GM12878 (cell line): ENCODE data around the gene MPEG1. TPM values are rescaled to one million over a fixed set of nuclear protein-coding genes. Genes with fewer than 3 reads are reported as not detected.
A peak's percentile ranks its signal among the peaks of the same experiment; 100 is the strongest.

Experiments used
- ASH2L ChIP-seq: fragments of 300-600, 200-600 bp; sonication (generic); IDR thresholded peaks from 2 replicates; pipeline ENCODE4 v1.6.1; 2017; ENCODE audit warnings: low read depth, mild to moderate bottlenecking, borderline replicate concordance
- CBFB ChIP-seq: IDR thresholded peaks from 2 replicates; pipeline ENCODE4 v1.6.1; 2016; ENCODE audit warnings: antibody characterized with exemption, low read depth
- CREM ChIP-seq: IDR thresholded peaks from 2 replicates; pipeline ENCODE4 v1.6.1; 2014; ENCODE audit warnings: antibody characterized with exemption, low read depth
- CUX1 ChIP-seq: IDR thresholded peaks from 2 replicates; pipeline ENCODE4 v1.6.1; 2012; ENCODE audit warnings: improper control_type of control experiment, low read depth, low read length; ENCODE audit not compliant: insufficient replicate concordance
- EP300 ChIP-seq, 2 experiments: fragments of 150-350 bp in 1 of 2; IDR thresholded peaks; 2 replicates each; pipeline ENCODE4 v1.6.1; 2011 to 2012; ENCODE audit warnings: low read depth in 2 of 2, low read length in 2 of 2, borderline replicate concordance in 1 of 2, improper control_type of control experiment in 1 of 2, inconsistent platforms in 1 of 2; ENCODE audit not compliant: control insufficient read depth in 1 of 2
- ETV6 ChIP-seq, 2 experiments: fragments of 450-650 bp in 1 of 2; IDR thresholded peaks in 1 of 2; conservative IDR thresholded peaks in 1 of 2; 2 replicates each; pipeline ENCODE4 v1.6.1; 2014; ENCODE audit warnings: antibody characterized with exemption in 1 of 2, borderline replicate concordance in 1 of 2, low read depth in 1 of 2, mild to moderate bottlenecking in 1 of 2, moderate library complexity in 1 of 2
- GATAD2B ChIP-seq: fragments of 450-650 bp; conservative IDR thresholded peaks from 2 replicates; pipeline ENCODE4 v1.6.1; 2017; ENCODE audit warnings: low read depth, mild to moderate bottlenecking, moderate library complexity
- HDAC6 ChIP-seq: fragments of 200-600 bp; sonication (generic); IDR thresholded peaks from one replicate; pipeline ENCODE4 v1.8.0; 2017; ENCODE audit warnings: antibody characterized with exemption; ENCODE audit not compliant: unreplicated experiment
- HDGF ChIP-seq: fragments of 450-650 bp; IDR thresholded peaks from 2 replicates; pipeline ENCODE4 v1.6.1; 2016; ENCODE audit warnings: antibody characterized with exemption
- IKZF2 ChIP-seq, 2 experiments: fragments of 450-650 bp; IDR thresholded peaks; 2 replicates each; pipeline ENCODE4 v1.6.1; 2017; ENCODE audit warnings: mild to moderate bottlenecking in 2 of 2, moderate library complexity in 2 of 2
- JUNB ChIP-seq: IDR thresholded peaks from 2 replicates; pipeline ENCODE4 v1.6.1; 2016; ENCODE audit warnings: antibody characterized with exemption, mild to moderate bottlenecking
- MAX ChIP-seq: IDR thresholded peaks from 2 replicates; pipeline ENCODE4 v1.6.1; 2012; ENCODE audit warnings: low read depth, low read length, improper control_type of control experiment
- MTA2 ChIP-seq: fragments of 450-650 bp; IDR thresholded peaks from 2 replicates; pipeline ENCODE4 v1.6.1; 2016; ENCODE audit warnings: low read depth, mild to moderate bottlenecking, moderate library complexity
- NR2C2 ChIP-seq: IDR thresholded peaks from 2 replicates; pipeline ENCODE4 v1.6.1; 2011; ENCODE audit warnings: borderline replicate concordance, low read depth; ENCODE audit not compliant: control insufficient read depth, insufficient read length
- PAX5 ChIP-seq: IDR thresholded peaks from 2 replicates; pipeline ENCODE4 v1.6.1; 2011; ENCODE audit warnings: low read depth, low read length, borderline replicate concordance
- POLR2A ChIP-seq: IDR thresholded peaks from 2 replicates; pipeline ENCODE4 v1.6.1; 2011; ENCODE audit warnings: low read depth, mild to moderate bottlenecking, low read length
- POU2F2 ChIP-seq: IDR thresholded peaks from 3 replicates; pipeline ENCODE4 v1.6.1; 2011; ENCODE audit warnings: low read depth, mild to moderate bottlenecking, low read length, borderline replicate concordance
- TAF1 ChIP-seq: IDR thresholded peaks from 2 replicates; pipeline ENCODE4 v1.6.1; 2011; ENCODE audit warnings: mild to moderate bottlenecking, low read depth, low read length, borderline replicate concordance
- TARDBP ChIP-seq: IDR thresholded peaks from 2 replicates; pipeline ENCODE4 v1.6.1; 2016; ENCODE audit warnings: borderline replicate concordance
- TCF12 ChIP-seq: IDR thresholded peaks from 2 replicates; pipeline ENCODE4 v1.6.1; 2011; ENCODE audit warnings: low read depth, mild to moderate bottlenecking, low read length
- YBX1 ChIP-seq: fragments of 450-650 bp; IDR thresholded peaks from 2 replicates; pipeline ENCODE4 v1.6.1; 2016; ENCODE audit warnings: antibody characterized with exemption
- ZBTB11 ChIP-seq: fragments of 450-650 bp; formaldehyde crosslinking; IDR thresholded peaks from 2 replicates; pipeline ENCODE4 v1.5.0; 2022; ENCODE audit warnings: mild to moderate bottlenecking, missing genetic modification characterization
- polyA plus RNA-seq, 11 experiments: library from polyadenylated mRNA; depleted of rRNA in 4 of 11; unstranded in 6 of 11; stranded (reverse) in 5 of 11; fragments of >200 nt; fragmentation: Nextera tagmentation in 4 of 11; fragmentation: Illumina TruSeq in 1 of 11; extraction: Ambion mirVana in 4 of 11; extraction: Trizol in 1 of 11; gene quantifications; 1 replicate in 1 of 11; 2 replicates in 10 of 11; pipeline versions ENCODE4 v1.2.1 to v1.2.3, GENCODE V29; 2011 to 2016; ENCODE audit warnings: inconsistent platforms in 2 of 11, missing spikeins in 2 of 11, low read depth in 1 of 11
- total RNA-seq, 4 experiments: library from RNA; depleted of rRNA in 3 of 4; stranded (reverse); fragments of >200 nt in 3 of 4; fragmentation: Illumina TruSeq in 1 of 4; extraction: Trizol in 1 of 4; gene quantifications; 2 replicates each; pipeline versions ENCODE4 v1.2.1 to v1.2.3, GENCODE V29; 2013 to 2021

The MPEG1 gene
- total and polyA plus RNA-seq, 10 of the 15 experiments (the other 5 are each of a cell fraction or from before 2014, with no cell fraction given) = 1.3 to 15.6 (median 11.7) TPM; not detected in 1

GRCh38 chr11:59172345-59173079, 40.2 kb downstream of the MPEG1 start (continued):
- TF ChIP-seq EP300 (IDR thresholded peaks at IDR 0.05; ENCODE audit: borderline replicate concordance in 1 of 2, control insufficient read depth in 1 of 2, low read depth in 2 of 2, low read length in 2 of 2) = 0 out of 4 replicates have a peak, but pooled peaks of 1 of the 2 experiments have one; percentile 37
- no peak for TF ChIP-seq HDAC6
- 0 out of 2 replicates have a peak, but pooled peaks have one; percentile 30 for TF ChIP-seq MAX
- TF ChIP-seq ASH2L = no peak
- no peak for TF ChIP-seq NR2C2
- TF ChIP-seq ZBTB11 (CRISPR knock-in tag) = no peak
- no peak for TF ChIP-seq JUNB
- TF ChIP-seq POU2F2 = peak; percentile 96
- peak; percentile 83 for TF ChIP-seq CBFB
- TF ChIP-seq YBX1 = no peak
- 0 out of 2 replicates have a peak, but pooled peaks have one; percentile 36 for TF ChIP-seq TARDBP
- TF ChIP-seq CREM = peak; percentile 47; the same call in 1 of the 2 replicates
- no peak for TF ChIP-seq CUX1
- peak; percentile 85 for TF ChIP-seq PAX5
- peak; percentile 62 for TF ChIP-seq MTA2
- TF ChIP-seq TCF12 = peak; percentile 32; the same call in 1 of the 2 replicates
- TF ChIP-seq ETV6 (conservative IDR thresholded peaks at IDR 0.05 in 1 of 2, IDR thresholded peaks at IDR 0.05 in 1 of 2; ENCODE audit: borderline replicate concordance in 1 of 2, low read depth in 1 of 2) = no peak
- peak; percentile 81 for TF ChIP-seq POLR2A
- peak in 1 of 2 experiments; percentile 75; a peak in 2 of 4 replicates for TF ChIP-seq IKZF2 (IDR thresholded peaks at IDR 0.05)
- peak; percentile 55; the same call in 1 of the 2 replicates for TF ChIP-seq GATAD2B
- no peak for TF ChIP-seq HDGF
- peak; percentile 68; the same call in 1 of the 2 replicates for TF ChIP-seq TAF1
